Stimulated activated naive CD4-positive, alpha-beta T cell (primary cell): ENCODE data around the gene DGUOK.

Source experiments
- DNase-seq, 6 experiments: peaks; one replicate each; lab custom pipeline; 2025; lab: John Stamatoyannopoulos, UW

Gene DGUOK

DNA sequence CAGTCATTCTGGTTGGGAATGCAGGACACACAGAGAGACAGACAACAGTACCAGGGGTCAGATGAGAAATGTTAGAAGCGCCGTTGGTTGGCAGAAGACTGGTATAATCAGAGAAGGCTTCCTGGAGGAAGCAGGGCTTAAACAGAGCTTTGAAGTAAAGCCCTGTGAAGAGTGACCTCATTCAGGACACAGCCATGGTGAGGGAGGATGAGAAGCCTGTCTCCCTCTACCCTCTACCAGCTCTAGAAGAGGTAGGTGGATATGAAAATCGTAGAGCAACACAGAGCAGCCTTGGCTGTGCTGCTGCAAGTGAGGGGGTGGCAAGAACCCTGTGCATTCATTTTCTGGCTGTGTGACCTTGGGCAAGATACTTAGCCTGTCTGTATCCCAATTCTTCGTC, 72.3 kb downstream of the DGUOK start:
- no peak for DNase-seq

DNA sequence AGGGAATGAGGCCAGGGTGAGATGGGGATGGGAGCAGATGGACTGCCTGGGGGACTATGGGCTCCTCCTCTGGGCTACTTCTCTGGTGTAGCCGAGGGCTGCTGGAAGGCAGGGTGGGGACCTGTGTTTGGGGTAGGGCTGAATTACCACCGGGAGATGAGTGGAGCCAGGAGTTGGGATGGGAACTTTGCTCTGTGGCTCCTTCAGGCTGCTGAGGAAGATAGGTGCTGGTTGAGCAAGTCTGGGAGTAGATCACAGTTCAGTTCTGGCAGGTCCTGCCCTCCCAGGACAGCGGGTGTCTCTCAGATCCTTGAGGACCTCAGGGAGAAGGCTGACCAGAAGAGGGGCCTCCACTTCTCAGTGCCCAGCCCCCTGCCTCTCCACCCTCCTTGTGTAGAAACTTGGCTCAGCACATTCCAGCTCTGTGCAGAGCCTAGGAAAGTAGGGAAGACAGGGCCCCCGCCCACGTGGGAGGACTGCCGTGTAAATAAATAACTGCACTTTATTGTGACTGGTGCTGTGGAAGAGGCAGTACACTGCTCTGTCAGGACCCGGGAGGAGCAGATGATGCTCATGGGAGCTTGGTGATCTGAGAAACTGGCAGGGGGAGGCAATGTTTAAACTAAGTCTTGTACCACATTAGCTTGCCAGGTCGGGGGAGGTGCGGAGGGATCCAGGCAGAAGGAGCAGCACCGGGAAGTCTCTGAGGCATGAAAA, 73.4 kb downstream of the DGUOK start:
- no peak for DNase-seq

DNA sequence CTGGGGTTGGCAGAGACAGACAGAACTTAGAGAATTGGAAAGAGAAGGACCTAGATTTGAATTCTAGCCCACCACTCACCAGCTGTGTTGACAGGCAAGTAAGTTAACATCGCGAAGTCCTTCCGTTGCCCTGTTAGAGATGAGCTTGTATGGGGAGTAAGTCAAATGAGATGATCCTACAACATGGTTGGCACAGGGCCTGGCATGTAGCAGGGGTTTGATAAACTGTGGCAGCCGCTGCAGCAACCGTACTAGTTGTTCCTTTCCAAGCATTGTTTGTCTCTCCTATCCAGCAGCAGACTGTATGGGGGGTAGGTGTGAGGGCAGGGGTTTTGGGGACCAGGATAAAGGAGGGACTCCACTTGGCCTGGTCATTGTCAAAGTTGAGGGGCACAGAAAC, 74.0 kb downstream of the DGUOK start:
- no peak for DNase-seq

DNA sequence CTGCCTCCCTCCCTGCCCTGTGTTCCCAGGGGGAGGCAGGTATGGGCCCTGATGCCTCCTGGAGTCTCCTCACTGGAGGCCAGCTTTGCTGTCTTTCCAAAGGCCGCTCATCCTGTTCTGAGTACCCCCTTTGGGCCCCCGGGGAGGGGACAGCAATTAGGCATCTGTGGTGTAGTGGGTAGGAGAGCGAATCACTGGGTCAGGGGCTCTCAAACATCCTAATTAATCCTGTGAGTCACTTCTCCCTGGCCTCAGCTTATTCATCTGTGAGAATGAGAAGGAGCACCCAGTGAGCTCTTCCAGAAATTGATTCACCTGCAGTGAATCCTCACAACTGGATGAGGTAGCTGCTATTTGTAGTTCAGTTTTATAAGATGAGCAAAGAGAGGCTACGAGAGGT, 74.4 kb downstream of the DGUOK start:
- DNase-seq: no peak

DNA sequence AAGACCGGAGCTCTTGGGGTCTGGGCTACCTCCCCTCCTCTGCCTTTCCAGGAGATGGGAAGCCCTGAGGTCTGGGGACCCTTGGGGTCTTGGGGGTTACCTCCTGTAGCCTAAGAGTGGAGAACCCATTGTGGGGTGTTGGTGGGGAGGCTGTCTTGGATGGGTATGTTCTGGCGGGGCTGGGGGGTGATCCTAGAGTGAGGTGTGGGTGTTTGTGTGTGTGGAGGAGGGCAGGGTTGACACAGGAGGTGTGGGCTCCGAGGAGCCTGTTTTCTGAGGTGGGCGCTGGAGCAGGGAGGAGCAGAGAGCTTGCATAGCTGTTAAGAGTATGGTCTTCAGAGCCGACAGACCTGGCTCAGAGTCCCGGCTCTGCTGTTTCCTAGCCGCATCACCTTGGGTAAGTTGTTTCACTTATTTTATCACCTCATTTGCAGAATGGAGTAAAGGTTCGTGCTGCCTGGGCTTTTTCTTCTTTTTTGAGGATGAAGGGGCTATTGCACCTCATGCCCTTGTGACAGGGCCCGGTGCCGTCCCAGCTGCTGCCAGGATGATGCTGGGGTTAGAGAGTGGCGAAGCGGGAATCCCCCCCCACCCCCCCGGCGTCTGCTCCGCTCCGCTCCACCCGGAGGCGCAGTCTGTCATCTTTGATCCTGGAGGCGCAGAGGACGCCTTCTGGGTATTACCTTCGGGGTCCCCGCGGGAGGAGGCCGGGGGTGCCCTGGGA, 75.3 kb downstream of the DGUOK start:
- peak in 2 of 6 experiments; percentile 36 to 72 for DNase-seq

DNA sequence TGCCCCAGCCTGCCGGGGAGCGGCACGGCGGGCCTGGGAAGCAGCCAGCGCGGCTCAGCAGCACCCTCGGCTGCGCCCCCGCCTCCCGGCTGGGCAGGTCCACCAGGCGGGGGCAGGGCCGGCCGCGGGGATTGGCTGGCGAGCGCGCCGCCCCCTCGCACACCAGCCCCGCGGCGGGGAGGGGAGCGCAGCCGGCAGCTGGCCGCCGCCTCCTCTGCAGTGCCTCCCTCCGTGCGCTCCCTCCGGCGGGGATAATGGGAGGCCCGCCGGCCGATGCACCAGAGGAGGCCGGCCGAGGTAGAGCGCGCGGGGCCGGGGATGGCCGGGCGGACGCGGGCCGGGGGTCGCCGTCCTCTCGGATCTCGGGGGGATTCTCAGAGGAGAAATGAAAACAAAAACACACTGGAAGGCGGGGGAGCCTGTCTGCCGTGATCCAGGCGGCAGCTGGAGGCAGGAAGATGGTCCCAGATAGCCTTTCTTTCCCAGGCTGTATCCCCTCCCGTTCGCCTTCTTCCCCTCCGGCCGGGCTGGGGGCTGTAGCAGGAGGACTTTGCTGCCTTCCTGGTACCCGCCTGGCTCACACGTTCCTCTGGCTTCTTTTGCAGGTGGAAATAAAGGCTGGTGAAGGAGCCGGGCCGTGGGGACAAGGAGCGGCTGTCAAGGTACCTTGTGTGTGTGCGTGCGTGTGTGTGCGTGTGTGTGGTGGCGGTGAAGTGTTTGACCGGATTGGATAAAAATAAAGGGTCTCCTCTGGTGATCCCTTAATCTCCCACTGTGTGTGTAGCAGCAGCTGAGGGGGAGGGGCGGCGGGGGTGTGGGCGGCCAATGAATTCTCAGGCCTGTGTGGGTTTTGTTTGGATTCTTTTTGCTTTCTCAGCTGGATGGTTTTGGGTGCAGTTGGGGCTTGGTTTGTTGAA, 76.1 kb downstream of the DGUOK start:
- peak in 5 of 6 experiments; percentile 63 to 79 (median 73) for DNase-seq

DNA sequence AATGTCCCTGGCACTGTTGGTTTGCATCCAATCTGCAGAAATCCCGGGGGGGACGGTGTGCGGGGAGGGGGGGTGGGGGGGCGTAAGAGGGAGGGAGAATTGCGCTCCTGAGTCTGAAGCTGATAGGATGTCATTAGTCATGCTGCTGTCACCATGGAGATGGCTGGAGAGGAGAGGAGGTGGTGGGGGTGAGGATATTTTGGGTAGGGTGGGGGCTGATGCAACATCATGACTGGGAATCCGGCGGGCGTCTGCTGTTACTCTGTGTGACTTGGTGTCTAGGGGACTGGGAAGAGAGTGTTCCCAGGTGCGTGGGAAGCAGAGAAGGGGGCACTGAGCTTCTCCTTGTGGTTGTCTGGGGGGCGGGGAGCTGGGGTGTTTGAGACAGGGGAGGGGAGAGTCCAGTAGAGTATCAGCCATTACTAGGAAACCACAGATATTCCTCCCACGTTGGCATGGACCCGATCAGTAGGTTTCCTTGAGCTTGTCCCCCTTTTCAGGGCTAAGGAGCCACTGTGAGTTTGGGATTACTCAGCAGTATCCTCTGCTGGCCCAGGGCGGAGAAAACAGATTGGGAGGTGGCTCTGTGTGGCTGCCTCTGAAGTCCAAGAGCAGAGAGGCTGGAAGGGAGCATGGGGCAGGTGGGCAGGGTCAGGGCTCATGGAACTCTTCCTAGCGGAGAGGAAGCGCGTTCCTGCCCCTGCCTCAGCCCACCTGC, 77.0 kb downstream of the DGUOK start:
- no peak for DNase-seq

DNA sequence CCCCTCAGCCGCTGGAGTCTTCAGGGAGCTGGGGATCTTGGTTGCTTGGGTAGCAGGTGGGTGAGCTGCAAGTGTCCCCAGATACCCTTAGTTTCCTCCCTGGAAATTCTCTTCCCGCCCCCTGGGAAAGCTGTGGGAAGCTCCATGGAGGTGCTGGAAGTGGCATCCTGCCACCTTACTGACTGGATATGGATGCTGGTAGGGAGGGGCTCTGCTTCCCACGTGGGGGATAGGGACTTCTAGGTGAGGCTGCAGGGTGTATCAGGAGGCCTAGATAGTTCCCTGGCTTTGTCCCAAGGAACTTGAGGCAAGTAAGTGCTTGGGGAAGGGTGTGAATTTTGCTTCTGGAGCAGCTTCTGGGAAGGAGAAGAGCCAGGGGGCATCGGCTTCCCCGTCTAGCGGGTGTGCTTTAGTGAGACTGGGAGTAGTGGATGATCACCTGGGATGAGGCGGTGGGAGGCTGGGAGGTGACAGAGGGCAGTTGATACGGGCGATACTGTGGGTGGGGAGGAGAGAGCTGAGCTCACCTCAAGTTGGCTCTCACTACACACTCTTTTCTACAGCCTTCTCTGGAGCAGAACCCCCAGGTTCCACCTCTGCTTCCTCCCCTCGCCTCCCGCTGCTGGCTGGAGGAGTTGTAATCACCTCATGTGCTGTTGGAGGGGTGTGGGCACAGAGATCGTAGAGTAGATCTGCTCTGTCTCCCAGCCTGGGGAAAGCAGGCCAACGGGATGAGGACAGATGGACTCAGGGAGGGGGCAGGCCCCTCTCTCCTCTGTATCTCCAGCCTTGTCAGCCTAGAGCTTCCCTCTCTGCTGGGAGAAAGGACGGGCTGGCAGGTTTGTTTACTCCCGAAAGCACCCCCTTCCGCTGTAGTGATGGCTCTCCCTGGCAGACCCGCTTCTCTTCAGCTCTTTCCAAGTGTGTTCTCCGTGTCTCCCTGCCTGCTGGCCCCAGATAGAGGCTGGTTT, 77.8 kb downstream of the DGUOK start:
- no peak for DNase-seq

DNA sequence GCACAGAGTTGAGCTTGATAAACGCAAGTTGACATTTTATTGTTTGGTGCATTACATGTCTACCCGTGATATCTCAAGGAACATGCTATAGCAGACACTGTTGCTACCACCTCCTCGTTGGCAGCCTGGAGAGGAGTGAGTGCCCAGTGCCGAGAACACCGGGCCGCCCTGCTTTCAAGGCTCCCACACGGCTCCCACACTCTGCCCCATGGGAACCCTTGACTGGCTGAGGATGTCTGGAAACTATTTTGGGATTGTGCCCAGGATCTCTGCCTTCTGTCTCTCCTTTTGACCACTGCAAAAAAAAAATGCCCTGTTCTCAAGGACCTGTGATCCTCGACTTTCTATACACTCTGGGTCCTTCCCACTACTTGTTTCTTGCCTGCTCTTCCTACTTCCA, 79.1 kb downstream of the DGUOK start:
- DNase-seq: no peak

DNA sequence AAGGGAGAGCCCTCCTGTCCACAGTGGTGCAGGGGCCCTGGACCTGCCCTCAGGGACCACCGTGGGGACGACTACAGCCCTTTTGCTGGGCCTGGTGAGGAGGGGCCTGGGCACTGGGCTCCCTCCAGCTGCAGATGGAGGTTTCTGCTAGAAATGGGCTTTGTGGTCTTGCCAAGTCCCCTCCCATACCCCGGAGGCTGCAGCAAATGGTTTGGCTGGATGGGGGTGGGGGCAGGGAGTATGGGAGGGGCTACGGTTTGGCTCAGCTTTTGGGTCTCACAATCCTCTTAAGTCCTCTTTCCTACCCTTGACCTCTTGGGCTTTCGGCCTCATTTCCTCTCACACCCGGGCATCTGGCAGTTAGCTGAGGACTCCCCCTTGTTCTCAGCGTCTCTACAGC, 79.8 kb downstream of the DGUOK start:
- no peak for DNase-seq

DNA sequence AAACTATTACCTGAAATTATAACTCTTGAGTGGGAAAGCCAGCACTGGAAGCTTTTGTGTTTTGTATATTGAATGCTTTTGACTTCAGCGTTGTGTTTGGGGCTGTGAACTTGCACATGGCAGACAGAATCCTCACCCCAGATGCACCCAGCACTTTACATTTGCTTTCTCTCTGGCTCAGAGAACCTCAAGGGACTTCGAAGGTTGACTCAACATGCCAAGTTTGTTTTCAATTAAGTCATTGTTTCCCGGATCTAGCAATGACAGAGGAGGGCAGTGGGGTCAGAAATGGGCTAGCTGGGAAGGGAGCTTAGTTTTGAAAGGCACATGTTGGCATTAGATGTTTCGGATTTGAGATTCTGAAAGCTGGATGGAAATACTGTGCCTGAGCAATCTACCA, 80.4 kb downstream of the DGUOK start:
- no peak for DNase-seq

DNA sequence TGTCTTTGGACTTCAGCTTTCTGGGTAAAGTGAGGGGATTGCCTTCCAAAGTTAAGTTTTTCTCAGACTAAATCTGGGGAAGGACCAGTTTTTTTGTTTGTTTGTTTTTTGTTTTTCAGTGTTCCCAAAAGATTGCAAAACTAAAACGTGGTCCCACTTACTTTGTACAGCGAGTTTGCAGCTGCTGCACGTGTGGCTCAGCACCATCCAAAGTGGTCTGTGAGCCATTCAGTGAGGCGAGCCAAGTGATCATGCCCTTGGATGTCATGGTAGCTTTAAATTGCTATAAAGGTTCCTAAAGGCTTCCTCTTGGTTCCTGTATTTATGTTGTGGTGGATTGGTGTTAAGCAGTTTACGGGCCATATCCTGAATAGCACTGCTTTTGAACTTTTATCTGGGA, 81.0 kb downstream of the DGUOK start:
- DNase-seq: no peak
